GM19372 (cell line): ENCODE results near the gene ZNF385C.

ENCODE experiments used
- ATAC-seq: cut with Tn5 transposase; IDR thresholded peaks from one replicate; pipeline ENCODE4 v1.9.1; 2021; ENCODE audit warnings: mild to moderate bottlenecking, low read depth, moderate library complexity; ENCODE audit not compliant: unreplicated experiment

Gene ZNF385C

GRCh38 chr17:42002175-42002791 lies 96.0 kb downstream of the ZNF385C start:
- ATAC-seq = no peak

- no peak for ATAC-seq
Observed at GRCh38 chr17:42001729-42002128, 96.5 kb downstream of the ZNF385C start.

GRCh38 chr17:42000413-42001133 lies 97.7 kb downstream of the ZNF385C start:
- no peak for ATAC-seq

- ATAC-seq = no peak
Observed at GRCh38 chr17:41998497-41998896, 99.8 kb downstream of the ZNF385C start.

- no peak for ATAC-seq
Observed at GRCh38 chr17:41996855-41997164, 101.5 kb downstream of the ZNF385C start.

GRCh38 chr17:41992576-41992975 lies 105.7 kb downstream of the ZNF385C start:
- no peak for ATAC-seq

GRCh38 chr17:41989702-41990419 lies 108.4 kb downstream of the ZNF385C start:
- ATAC-seq = no peak

- no peak for ATAC-seq
Observed at GRCh38 chr17:41988418-41988817, 109.9 kb downstream of the ZNF385C start.

- no peak for ATAC-seq
Observed at GRCh38 chr17:41987642-41988041, 110.6 kb downstream of the ZNF385C start.

- ATAC-seq = no peak
Observed at GRCh38 chr17:41986634-41987033, 111.6 kb downstream of the ZNF385C start.

- ATAC-seq = no peak
Observed at GRCh38 chr17:41985919-41986318, 112.4 kb downstream of the ZNF385C start.

GRCh38 chr17:41984454-41984853 lies 113.8 kb downstream of the ZNF385C start:
- ATAC-seq = no peak

- no peak for ATAC-seq
Observed at GRCh38 chr17:41982026-41982760, 116.1 kb downstream of the ZNF385C start.

- ATAC-seq = no peak
Observed at GRCh38 chr17:41977991-41978390, 120.3 kb downstream of the ZNF385C start.

GRCh38 chr17:41976142-41976768 lies 122.0 kb downstream of the ZNF385C start:
- ATAC-seq = no peak
